Glutamatergic neuron (in vitro differentiated cells): ENCODE results near the gene EIF4G1. TPM values are rescaled to one million over a fixed set of nuclear protein-coding genes. Genes with fewer than 3 reads are reported as not detected.
"Not testable (repeated sequence)": the region's sequence is repeated elsewhere in the genome, so short reads cannot be mapped to it uniquely, and the experiment has no call there.

Source experiments
- DNase-seq: peaks from one replicate; pipeline ENCODE4 v3.0.0; 2022
- H3K27ac Mint-ChIP-seq: one replicate; pipeline ENCODE4 v1.8.0; 2020; ENCODE audit warnings: mild to moderate bottlenecking, mixed read lengths, inconsistent platforms; ENCODE audit not compliant: unreplicated experiment
- H3K27me3 Mint-ChIP-seq: one replicate; pipeline ENCODE4 v1.8.0; 2020; ENCODE audit warnings: mild to moderate bottlenecking, moderate library complexity, mixed read lengths, inconsistent platforms; ENCODE audit not compliant: unreplicated experiment
- H3K36me3 Mint-ChIP-seq: one replicate; pipeline ENCODE4 v1.8.0; 2020; ENCODE audit warnings: mild to moderate bottlenecking, mixed read lengths, inconsistent platforms; ENCODE audit not compliant: unreplicated experiment
- H3K4me1 Mint-ChIP-seq: one replicate; pipeline ENCODE4 v1.8.0; 2020; ENCODE audit warnings: mild to moderate bottlenecking, low read depth, mixed read lengths, inconsistent platforms; ENCODE audit not compliant: unreplicated experiment
- H3K4me3 Mint-ChIP-seq: one replicate; pipeline ENCODE4 v1.8.0; 2020; ENCODE audit warnings: mild to moderate bottlenecking, mixed read lengths, inconsistent platforms; ENCODE audit not compliant: unreplicated experiment
- H3K9me3 Mint-ChIP-seq: one replicate; pipeline ENCODE4 v1.8.0; 2020; ENCODE audit warnings: mild to moderate bottlenecking, moderate library complexity, mixed read lengths, inconsistent platforms; ENCODE audit not compliant: unreplicated experiment
- CTCF ChIP-seq: fragments of 200-600 bp; sonication (generic); IDR thresholded peaks from one replicate; pipeline ENCODE4 v1.5.0; 2021; ENCODE audit not compliant: partially characterized antibody, unreplicated experiment
- long read RNA-seq: library from polyadenylated mRNA; unstranded; transcript quantifications from one replicate; pipeline ENCODE4 v2.0.0, GENCODE V29; 2020; ENCODE audit not compliant: unreplicated experiment
- total RNA-seq: library from RNA; stranded (reverse); fragmentation: NEBNext Ultra II Directional; extraction: Animal tissue kit (Norgen Biotek cat#: 25700); gene quantifications from one replicate; pipeline ENCODE4 v1.2.1, GENCODE V29; 2021; ENCODE audit not compliant: unreplicated experiment

EIF4G1 gene, protein sequence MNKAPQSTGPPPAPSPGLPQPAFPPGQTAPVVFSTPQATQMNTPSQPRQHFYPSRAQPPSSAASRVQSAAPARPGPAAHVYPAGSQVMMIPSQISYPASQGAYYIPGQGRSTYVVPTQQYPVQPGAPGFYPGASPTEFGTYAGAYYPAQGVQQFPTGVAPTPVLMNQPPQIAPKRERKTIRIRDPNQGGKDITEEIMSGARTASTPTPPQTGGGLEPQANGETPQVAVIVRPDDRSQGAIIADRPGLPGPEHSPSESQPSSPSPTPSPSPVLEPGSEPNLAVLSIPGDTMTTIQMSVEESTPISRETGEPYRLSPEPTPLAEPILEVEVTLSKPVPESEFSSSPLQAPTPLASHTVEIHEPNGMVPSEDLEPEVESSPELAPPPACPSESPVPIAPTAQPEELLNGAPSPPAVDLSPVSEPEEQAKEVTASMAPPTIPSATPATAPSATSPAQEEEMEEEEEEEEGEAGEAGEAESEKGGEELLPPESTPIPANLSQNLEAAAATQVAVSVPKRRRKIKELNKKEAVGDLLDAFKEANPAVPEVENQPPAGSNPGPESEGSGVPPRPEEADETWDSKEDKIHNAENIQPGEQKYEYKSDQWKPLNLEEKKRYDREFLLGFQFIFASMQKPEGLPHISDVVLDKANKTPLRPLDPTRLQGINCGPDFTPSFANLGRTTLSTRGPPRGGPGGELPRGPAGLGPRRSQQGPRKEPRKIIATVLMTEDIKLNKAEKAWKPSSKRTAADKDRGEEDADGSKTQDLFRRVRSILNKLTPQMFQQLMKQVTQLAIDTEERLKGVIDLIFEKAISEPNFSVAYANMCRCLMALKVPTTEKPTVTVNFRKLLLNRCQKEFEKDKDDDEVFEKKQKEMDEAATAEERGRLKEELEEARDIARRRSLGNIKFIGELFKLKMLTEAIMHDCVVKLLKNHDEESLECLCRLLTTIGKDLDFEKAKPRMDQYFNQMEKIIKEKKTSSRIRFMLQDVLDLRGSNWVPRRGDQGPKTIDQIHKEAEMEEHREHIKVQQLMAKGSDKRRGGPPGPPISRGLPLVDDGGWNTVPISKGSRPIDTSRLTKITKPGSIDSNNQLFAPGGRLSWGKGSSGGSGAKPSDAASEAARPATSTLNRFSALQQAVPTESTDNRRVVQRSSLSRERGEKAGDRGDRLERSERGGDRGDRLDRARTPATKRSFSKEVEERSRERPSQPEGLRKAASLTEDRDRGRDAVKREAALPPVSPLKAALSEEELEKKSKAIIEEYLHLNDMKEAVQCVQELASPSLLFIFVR (N-terminal part only)
- 346 TPM for total RNA-seq
- long read RNA-seq, full-length matches to known transcripts = 1 of 25 reads
- long read RNA-seq, partial matches to known transcripts = 14 of 25 reads
- long read RNA-seq, other reads (novel, unspliced or antisense) = 10 of 25 reads

- Mint-ChIP-seq H3K4me1 (peaks cover 10% of the 10 kb centered on the region), H3K9me3 (peaks cover 4% of the 10 kb centered on the region), H3K36me3 (no peaks in the 10 kb centered on the region), H3K27ac (peak within 1 kb of the TSS; percentile 89), H3K4me3 (peak within 1 kb of the TSS; percentile 88), H3K27me3 (peaks cover 2% of the 10 kb centered on the region)
- no peak for TF ChIP-seq CTCF
- DNase-seq = peak; percentile 94
These were observed at the start of gene EIF4G1 for GRCh38 chr3:184314363-184314699. Gene EIF4G1 (plus strand): TSS chr3:184314606. CDS start chr3:184315797, 1,191 bp downstream.

DNA sequence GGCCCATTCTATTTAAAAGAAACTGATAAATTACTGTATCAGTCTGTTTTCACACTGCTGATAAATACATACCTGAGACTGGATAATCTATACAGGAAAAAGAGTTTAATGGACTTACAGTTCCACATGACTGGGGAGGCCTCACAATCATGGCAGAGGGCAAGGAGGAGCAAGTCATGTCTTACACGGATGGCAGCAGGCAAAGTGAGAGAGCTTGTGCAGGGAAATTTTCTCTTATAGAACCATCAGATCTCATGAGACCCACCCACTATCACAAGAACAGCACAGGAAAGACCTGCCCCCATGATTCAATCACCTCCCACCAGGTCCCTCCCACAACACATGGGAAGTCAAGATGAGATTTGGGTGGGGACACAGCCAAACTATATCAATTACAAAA lies 47.2 kb upstream of the EIF4G1 start:
- not testable (repeated sequence) for H3K9me3 Mint-ChIP-seq, H3K4me1 Mint-ChIP-seq, DNase-seq, H3K4me3 Mint-ChIP-seq, H3K27me3 Mint-ChIP-seq, H3K36me3 Mint-ChIP-seq, H3K27ac Mint-ChIP-seq

DNA sequence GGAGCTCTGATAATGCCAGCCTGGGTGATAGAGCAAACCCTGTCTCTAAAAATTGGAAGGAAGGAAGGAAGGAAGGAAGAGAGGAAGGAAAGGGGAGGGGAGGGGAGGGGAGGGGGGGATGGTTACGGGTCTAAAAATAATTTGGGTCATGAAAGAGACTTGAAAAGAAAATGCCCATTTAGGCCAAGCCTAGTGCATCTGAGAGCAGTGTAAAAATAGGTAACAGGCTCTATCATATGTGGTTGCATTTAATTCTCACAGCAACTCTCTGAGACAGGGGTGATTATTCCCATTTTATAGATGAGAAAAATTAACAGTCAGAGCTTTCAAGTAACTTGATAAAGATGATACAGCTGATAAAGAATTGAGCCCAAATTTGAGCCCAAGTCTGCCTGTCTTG lies 42.1 kb upstream of the EIF4G1 start:
- DNase-seq = no peak
- peaks cover 1% of the 10 kb centered on the region for H3K36me3 Mint-ChIP-seq
- H3K4me1 Mint-ChIP-seq = peaks cover 7% of the 10 kb centered on the region
- no peak for TF ChIP-seq CTCF
- H3K27me3 Mint-ChIP-seq = peaks cover 17% of the 10 kb centered on the region
- no peak overlapping the region for H3K27ac Mint-ChIP-seq
- peaks cover 9% of the 10 kb centered on the region for H3K9me3 Mint-ChIP-seq
- H3K4me3 Mint-ChIP-seq = no peak overlapping the region

GRCh38 chr3:184275381-184275701 lies 39.1 kb upstream of the EIF4G1 start:
- DNase-seq = no peak
- H3K4me1 Mint-ChIP-seq = peaks cover 7% of the 10 kb centered on the region
- no peak for TF ChIP-seq CTCF
- H3K27ac Mint-ChIP-seq = peak overlapping the region; percentile 34
- H3K4me3 Mint-ChIP-seq = peak overlapping the region; percentile 64
- peaks cover 9% of the 10 kb centered on the region for H3K9me3 Mint-ChIP-seq
- peaks cover 4% of the 10 kb centered on the region for H3K36me3 Mint-ChIP-seq
- H3K27me3 Mint-ChIP-seq = peaks cover 20% of the 10 kb centered on the region
